Right lobe of liver (tissue), 6 donors: ENCODE data around the gene TREX2. TPM values are rescaled to one million over a fixed set of nuclear protein-coding genes. Genes with fewer than 3 reads are reported as not detected.

ENCODE experiments used
- ATAC-seq, 4 donors: fragments of 200-7000 bp; cut with Tn5 transposase; one replicate each; pipeline ENCODE4 v1.9.1; 2020; ENCODE audit warnings: mild to moderate bottlenecking in 4 of 4, moderate library complexity in 4 of 4
- DNase-seq, 3 donors: peaks; one replicate each; pipeline ENCODE4 v3.0.0-alpha.2; 2020
- H3K27ac ChIP-seq, 3 donors: fragments of 200-600 bp; one replicate each; pipeline ENCODE4 v1.8.0; 2022
- H3K27me3 ChIP-seq, 2 donors: fragments of 200-600 bp; one replicate each; pipeline ENCODE4 v1.8.0; 2022
- H3K36me3 ChIP-seq, 4 donors: fragments of 200-600 bp; sonication (generic) in 1 of 4; one replicate each; pipeline versions ENCODE4 v1.5.1 to v1.8.0; 2017 to 2022; ENCODE audit warnings: control low read depth in 1 of 4
- H3K4me1 ChIP-seq, 4 donors: fragments of 200-600 bp; sonication (generic) in 1 of 4; one replicate each; pipeline versions ENCODE4 v1.5.1 to v1.8.0; 2017 to 2022; ENCODE audit warnings: control low read depth in 1 of 4
- H3K4me3 ChIP-seq, 3 donors: fragments of 200-600 bp; one replicate each; pipeline ENCODE4 v1.8.0; 2022
- H3K9me3 ChIP-seq, 4 donors: fragments of 200-600 bp; sonication (generic) in 1 of 4; one replicate each; pipeline versions ENCODE4 v1.5.1 to v1.8.0; 2017 to 2022; ENCODE audit warnings: control low read depth in 1 of 4
- POLR2A ChIP-seq: fragments of 450-650 bp; IDR thresholded peaks from one replicate; pipeline ENCODE4 v1.6.1; 2017; ENCODE audit warnings: antibody characterized with exemption, mild to moderate bottlenecking
- WGBS: methylation state at CpG from one replicate; pipeline ENCODE4 v1.1.6; 2018; ENCODE audit warnings: low coverage, low lambda C conversion rate; ENCODE audit not compliant: insufficient coverage; ENCODE audit errors: missing lambda C conversion rate; 5-methylcytosine and 5-hydroxymethylcytosine counted together
- intact Hi-C, 2 donors: fragments of 100-400 bp; cut with DNase I; formaldehyde crosslinking; loops; one replicate each; pipeline versions ENCODE4 v1.11.2 to v1.14.1; 2022
- total RNA-seq, 6 experiments: library from RNA; depleted of rRNA in 2 of 6; stranded (reverse); fragments of >200 nt in 2 of 6; fragmentation: NEBNext Ultra II Directional in 3 of 6; extraction: Animal tissue kit (Norgen Biotek cat#: 25700) in 3 of 6; gene quantifications; one replicate each; pipeline versions ENCODE4 v1.1.0 to v1.2.4, GENCODE V29; 2016 to 2023
- TF ChIP-seq, protein P1 (sequence below), 4 donors: fragments of 200-600 bp in 3 of 4; fragments of 450-650 bp in 1 of 4; IDR thresholded peaks; one replicate each; pipeline versions ENCODE4 v1.5.1 to v1.8.0; 2016 to 2022; ENCODE audit warnings: antibody characterized with exemption in 4 of 4, mild to moderate bottlenecking in 2 of 4
- donor health status: DM: no; HTN: yes; CAD: no.
- donor health status: DM: no; HTN: no; CAD: no.
- donor health status: DM: no; HTN: no; CAD: no.
- donor health status: DM: no; HTN: yes; CAD: no.
- donor health status: DM: no; HTN: yes; CAD: no.

TREX2 gene
- total RNA-seq, 6 experiments from 2014 or later = 0.18 to 0.46 (median 0.23) TPM; not detected in 2

DNA sequence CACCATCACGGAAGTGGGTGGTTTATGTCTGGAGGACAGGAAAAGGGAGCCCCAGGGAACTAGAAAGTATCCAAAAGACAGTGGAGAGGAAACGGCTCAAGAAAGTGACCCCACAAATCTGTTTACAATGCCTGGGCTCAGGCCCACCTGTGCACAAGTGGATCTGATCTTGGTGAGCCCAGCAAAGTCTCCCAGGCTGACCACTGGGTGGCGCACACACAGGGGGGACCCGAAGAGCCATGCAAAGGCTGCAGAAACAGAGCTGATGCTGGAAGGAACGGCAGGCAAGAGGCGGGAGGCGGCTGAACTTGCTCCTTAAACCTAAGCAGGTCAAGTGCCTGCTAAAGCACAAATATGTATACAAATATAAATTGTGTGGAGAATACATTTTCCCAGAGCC lies 15.0 kb upstream of the TREX2 start:
- peak; percentile 60 to 81 (median 68) for ATAC-seq
- intact Hi-C loops = loop anchor here in 1 of 2 donors (5.0 kb wide), 1 partner anchor 46 kb away; no protein-coding TSS in a partner anchor

GRCh38 chrX:153459986-153460385 lies 14.1 kb upstream of the TREX2 start:
- Histone ChIP-seq H3K4me3 (no peak overlapping the region), H3K9me3 (no peaks in the 10 kb centered on the region), H3K27me3 (no peaks in the 10 kb centered on the region), H3K27ac (no peak overlapping the region), H3K36me3 (no peaks in the 10 kb centered on the region), H3K4me1 (no peaks in the 10 kb centered on the region)
- ATAC-seq (no peak), DNase-seq (no peak)
- intact Hi-C loops = loop anchor here in 1 of 2 donors (5.0 kb wide), 1 partner anchor 47 kb away; no protein-coding TSS in a partner anchor
- WGBS = 87% methylated on average over 3 of the region's 4 CpGs
- no peak for TF ChIP-seq POLR2A
- TF ChIP-seq, protein P1, sequence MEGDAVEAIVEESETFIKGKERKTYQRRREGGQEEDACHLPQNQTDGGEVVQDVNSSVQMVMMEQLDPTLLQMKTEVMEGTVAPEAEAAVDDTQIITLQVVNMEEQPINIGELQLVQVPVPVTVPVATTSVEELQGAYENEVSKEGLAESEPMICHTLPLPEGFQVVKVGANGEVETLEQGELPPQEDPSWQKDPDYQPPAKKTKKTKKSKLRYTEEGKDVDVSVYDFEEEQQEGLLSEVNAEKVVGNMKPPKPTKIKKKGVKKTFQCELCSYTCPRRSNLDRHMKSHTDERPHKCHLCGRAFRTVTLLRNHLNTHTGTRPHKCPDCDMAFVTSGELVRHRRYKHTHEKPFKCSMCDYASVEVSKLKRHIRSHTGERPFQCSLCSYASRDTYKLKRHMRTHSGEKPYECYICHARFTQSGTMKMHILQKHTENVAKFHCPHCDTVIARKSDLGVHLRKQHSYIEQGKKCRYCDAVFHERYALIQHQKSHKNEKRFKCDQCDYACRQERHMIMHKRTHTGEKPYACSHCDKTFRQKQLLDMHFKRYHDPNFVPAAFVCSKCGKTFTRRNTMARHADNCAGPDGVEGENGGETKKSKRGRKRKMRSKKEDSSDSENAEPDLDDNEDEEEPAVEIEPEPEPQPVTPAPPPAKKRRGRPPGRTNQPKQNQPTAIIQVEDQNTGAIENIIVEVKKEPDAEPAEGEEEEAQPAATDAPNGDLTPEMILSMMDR (IDR thresholded peaks at IDR 0.05) = no peak

More for the DNA sequence above, 15.0 kb upstream of the TREX2 start:
- H3K27me3 ChIP-seq = no peaks in the 10 kb centered on the region
- DNase-seq = peak in 1 of 3 donors; percentile 57
- no peak overlapping the region for H3K4me3 ChIP-seq
- H3K4me1 ChIP-seq = no peaks in the 10 kb centered on the region
- no peak overlapping the region for H3K27ac ChIP-seq
- no peaks in the 10 kb centered on the region for H3K36me3 ChIP-seq
- 48% methylated on average over 7 of the region's 7 CpGs for whole genome bisulfite sequencing
- H3K9me3 ChIP-seq = no peaks in the 10 kb centered on the region
- TF ChIP-seq, protein P1 (IDR thresholded peaks at IDR 0.05) = peak; percentile 32 to 65 (median 52)
- TF ChIP-seq POLR2A = no peak

DNA sequence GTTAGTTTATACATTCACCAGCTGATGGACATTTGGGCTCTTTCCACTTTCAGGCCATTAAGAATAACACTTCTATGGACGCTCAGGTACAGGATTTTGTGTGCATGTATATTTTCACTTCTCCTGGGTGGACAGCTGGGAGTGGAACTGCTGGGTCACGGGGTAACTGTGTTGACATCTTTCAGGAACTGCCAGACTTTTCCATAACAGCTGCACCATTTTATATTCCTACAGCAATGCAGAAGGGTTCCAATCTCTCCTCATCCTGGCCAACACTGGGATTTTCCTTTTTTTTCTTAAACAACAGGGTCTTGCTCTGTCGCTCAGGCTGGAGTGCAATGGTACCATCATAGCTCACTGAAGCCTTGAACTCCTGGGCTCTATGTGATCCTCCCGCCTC lies 12.6 kb upstream of the TREX2 start:
- no peaks in the 10 kb centered on the region for H3K27me3 ChIP-seq
- DNase-seq = no peak
- WGBS = 62% methylated on average over 3 of the region's 4 CpGs
- TF ChIP-seq, protein P1 (IDR thresholded peaks at IDR 0.05) = no peak
- no peak for TF ChIP-seq POLR2A
- no peak overlapping the region for H3K27ac ChIP-seq
- H3K4me3 ChIP-seq = no peak overlapping the region
- no peaks in the 10 kb centered on the region for H3K36me3 ChIP-seq
- H3K9me3 ChIP-seq = no peaks in the 10 kb centered on the region
- intact Hi-C loops = no loop called here
- no peak for ATAC-seq
- H3K4me1 ChIP-seq = no peaks in the 10 kb centered on the region

GRCh38 chrX:153457827-153458466 lies 12.1 kb upstream of the TREX2 start:
- Histone ChIP-seq H3K27ac (no peak overlapping the region), H3K27me3 (no peaks in the 10 kb centered on the region), H3K4me3 (no peak overlapping the region), H3K36me3 (no peaks in the 10 kb centered on the region), H3K4me1 (no peaks in the 10 kb centered on the region), H3K9me3 (no peaks in the 10 kb centered on the region)
- ATAC-seq = no peak
- WGBS = 54% methylated on average over 3 of the region's 17 CpGs
- no peak for DNase-seq
- intact Hi-C loops = no loop called here
- no peak for TF ChIP-seq POLR2A
- TF ChIP-seq, protein P1 (IDR thresholded peaks at IDR 0.05) = no peak
